ENCODE measurements around the gene MESP2. TPM values are rescaled to one million over a fixed set of nuclear protein-coding genes. Genes with fewer than 3 reads are reported as not detected.

The MESP2 gene
- total RNA-seq, 2 experiments from 2014 or later, result not detected

- Mint-ChIP-seq H3K27ac (no peak overlapping the region), H3K9me3 (no peaks in the 10 kb centered on the region), H3K27me3 (peaks cover 31% of the 10 kb centered on the region), H3K4me3 (peak overlapping the region; percentile 52), H3K4me1 (ENCODE audit: low read depth) (peaks cover 4% of the 10 kb centered on the region), H3K36me3 (peaks cover 10% of the 10 kb centered on the region)
- CTCF ChIA-PET, result interaction anchor here (1.0 kb wide), 1 partner anchor 59 kb away, joined by 3 read pairs; no protein-coding TSS in a partner anchor
- intact Hi-C loops (cut with micrococcal nuclease), result no loop called here
- POLR2A ChIA-PET, result no interaction called here
- DNase-seq, result no peak
Measured at GRCh38 chr15:89815769-89816168, 39.6 kb downstream of the MESP2 start.

GRCh38 chr15:89817701-89818280 lies 41.7 kb downstream of the MESP2 start:
- Mint-ChIP-seq H3K27ac (no peak overlapping the region), H3K9me3 (no peaks in the 10 kb centered on the region), H3K4me1 (ENCODE audit: low read depth) (peaks cover 4% of the 10 kb centered on the region), H3K4me3 (no peak overlapping the region), H3K27me3 (peaks cover 39% of the 10 kb centered on the region), H3K36me3 (peaks cover 10% of the 10 kb centered on the region)
- ChIA-PET CTCF (no interaction called here), POLR2A (no interaction called here)
- no peak for DNase-seq
- intact Hi-C loops (cut with micrococcal nuclease), result no loop called here

GRCh38 chr15:89818287-89818686 lies 42.2 kb downstream of the MESP2 start:
- intact Hi-C loops (cut with micrococcal nuclease), result no loop called here
- Mint-ChIP-seq H3K9me3 (no peaks in the 10 kb centered on the region), H3K36me3 (peaks cover 10% of the 10 kb centered on the region), H3K4me3 (no peak overlapping the region), H3K27ac (no peak overlapping the region), H3K4me1 (ENCODE audit: low read depth) (peaks cover 4% of the 10 kb centered on the region), H3K27me3 (peaks cover 39% of the 10 kb centered on the region)
- POLR2A ChIA-PET, result no interaction called here
- DNase-seq, result no peak
- CTCF ChIA-PET, result no interaction called here

GRCh38 chr15:89820666-89821611 lies 44.8 kb downstream of the MESP2 start:
- intact Hi-C loops (cut with micrococcal nuclease), result no loop called here
- H3K9me3 Mint-ChIP-seq, result no peaks in the 10 kb centered on the region
- ChIA-PET CTCF (interaction anchor here (0.8 to 0.9 kb wide), 2 partner anchors 54 to 282 kb away, joined by 3 read pairs; partner anchors contain the start of gene IDH2), POLR2A (no interaction called here)
- peaks cover 4% of the 10 kb centered on the region for H3K36me3 Mint-ChIP-seq
- H3K4me1 Mint-ChIP-seq (ENCODE audit: low read depth), result no peaks in the 10 kb centered on the region
- no peak overlapping the region for H3K27ac Mint-ChIP-seq
- DNase-seq, result no peak
- no peak overlapping the region for H3K4me3 Mint-ChIP-seq
- peaks cover 28% of the 10 kb centered on the region for H3K27me3 Mint-ChIP-seq

- Mint-ChIP-seq H3K4me3 (no peak overlapping the region), H3K27me3 (peaks cover 20% of the 10 kb centered on the region), H3K36me3 (no peaks in the 10 kb centered on the region), H3K4me1 (ENCODE audit: low read depth) (no peaks in the 10 kb centered on the region), H3K9me3 (no peaks in the 10 kb centered on the region), H3K27ac (no peak overlapping the region)
- intact Hi-C loops (cut with micrococcal nuclease), result no loop called here
- POLR2A ChIA-PET, result no interaction called here
- CTCF ChIA-PET, result interaction anchor here (0.7 to 2.0 kb wide), 2 partner anchors 71 to 98 kb away, joined by 4 to 6 read pairs; partner anchors contain the start of gene MESP1
- DNase-seq, result no peak
Measured at GRCh38 chr15:89822026-89822425, 45.9 kb downstream of the MESP2 start.

- Mint-ChIP-seq H3K27ac (no peak overlapping the region), H3K4me1 (ENCODE audit: low read depth) (no peaks in the 10 kb centered on the region), H3K27me3 (peaks cover 20% of the 10 kb centered on the region), H3K4me3 (no peak overlapping the region), H3K9me3 (no peaks in the 10 kb centered on the region), H3K36me3 (no peaks in the 10 kb centered on the region)
- DNase-seq, result no peak
- CTCF ChIA-PET, result interaction anchor here (0.7 to 2.0 kb wide), 2 partner anchors 72 to 99 kb away, joined by 4 to 6 read pairs; partner anchors contain the start of gene MESP1
- POLR2A ChIA-PET, result no interaction called here
- intact Hi-C loops (cut with micrococcal nuclease), result no loop called here
Measured at GRCh38 chr15:89822611-89822950, 46.4 kb downstream of the MESP2 start.

GRCh38 chr15:89822951-89823711 lies 47.0 kb downstream of the MESP2 start:
- no peak overlapping the region for H3K27ac Mint-ChIP-seq
- no peaks in the 10 kb centered on the region for H3K4me1 Mint-ChIP-seq (ENCODE audit: low read depth)
- no peak for DNase-seq
- no peaks in the 10 kb centered on the region for H3K9me3 Mint-ChIP-seq
- H3K27me3 Mint-ChIP-seq, result peaks cover 18% of the 10 kb centered on the region
- ChIA-PET POLR2A (no interaction called here), CTCF (interaction anchor here (0.6 to 2.0 kb wide), 2 partner anchors 72 to 320 kb away, joined by 3 to 6 read pairs; partner anchors contain the start of gene MESP1)
- H3K4me3 Mint-ChIP-seq, result no peak overlapping the region
- intact Hi-C loops (cut with micrococcal nuclease), result no loop called here
- H3K36me3 Mint-ChIP-seq, result no peaks in the 10 kb centered on the region

GRCh38 chr15:89823836-89824606 lies 47.9 kb downstream of the MESP2 start:
- intact Hi-C loops (cut with micrococcal nuclease), result no loop called here
- Mint-ChIP-seq H3K27ac (no peak overlapping the region), H3K36me3 (no peaks in the 10 kb centered on the region), H3K27me3 (peaks cover 17% of the 10 kb centered on the region), H3K4me3 (no peak overlapping the region), H3K9me3 (no peaks in the 10 kb centered on the region), H3K4me1 (ENCODE audit: low read depth) (no peaks in the 10 kb centered on the region)
- ChIA-PET POLR2A (no interaction called here), CTCF (interaction anchor here (2.0 kb wide), 1 partner anchor 73 kb away, joined by 6 read pairs; the partner anchor contains the start of gene MESP1)
- no peak for DNase-seq

- H3K36me3 Mint-ChIP-seq, result no peaks in the 10 kb centered on the region
- no peak for DNase-seq
- H3K9me3 Mint-ChIP-seq, result no peaks in the 10 kb centered on the region
- intact Hi-C loops (cut with micrococcal nuclease), result no loop called here
- H3K4me3 Mint-ChIP-seq, result no peak overlapping the region
- POLR2A ChIA-PET, result no interaction called here
- peaks cover 17% of the 10 kb centered on the region for H3K27me3 Mint-ChIP-seq
- H3K27ac Mint-ChIP-seq, result no peak overlapping the region
- CTCF ChIA-PET, result no interaction called here
- no peaks in the 10 kb centered on the region for H3K4me1 Mint-ChIP-seq (ENCODE audit: low read depth)
Measured at GRCh38 chr15:89824607-89824867, 48.4 kb downstream of the MESP2 start.

GRCh38 chr15:89825271-89825940 lies 49.3 kb downstream of the MESP2 start:
- intact Hi-C loops (cut with micrococcal nuclease), result no loop called here

More at GRCh38 chr15:89825271-89825940, 49.3 kb downstream of the MESP2 start:
- ChIA-PET POLR2A (no interaction called here), CTCF (no interaction called here)
- no peaks in the 10 kb centered on the region for H3K9me3 Mint-ChIP-seq
- no peak overlapping the region for H3K27ac Mint-ChIP-seq
- H3K4me3 Mint-ChIP-seq, result no peak overlapping the region
- H3K27me3 Mint-ChIP-seq, result peaks cover 17% of the 10 kb centered on the region
- no peaks in the 10 kb centered on the region for H3K36me3 Mint-ChIP-seq
- DNase-seq, result no peak
- no peaks in the 10 kb centered on the region for H3K4me1 Mint-ChIP-seq (ENCODE audit: low read depth)

Measured in activated CD4-positive, alpha-beta memory T cell treated with anti-CD3 and anti-CD28 coated beads for 36 hours (primary cell).